AG04450 (cell line): ENCODE measurements around the gene TANK. TPM values are rescaled to one million over a fixed set of nuclear protein-coding genes. Genes with fewer than 3 reads are reported as not detected.
A peak's percentile ranks its signal among the peaks of the same experiment; 100 is the strongest.

Experiments
- CTCF ChIA-PET: fragments of 300-600, 350-600 bp; formaldehyde crosslinking; extraction: SDS; loops from one replicate; lab custom pipeline; 2022; ENCODE audit warnings: antibody characterized with exemption, inconsistent platforms; lab: Charles Lee
- POLR2A ChIA-PET: fragments of 350-600 bp; formaldehyde crosslinking; extraction: SDS; loops from one replicate; lab custom pipeline; 2021; ENCODE audit warnings: antibody characterized with exemption, inconsistent platforms; lab: Yijun Ruan, JAX
- DNase-seq: peaks from one replicate; pipeline ENCODE4 v3.0.0-alpha.2; 2011; ENCODE audit warnings: low read depth, low spot score
- H3K27ac ChIP-seq: one replicate; pipeline ENCODE4 v1.5.1; 2012; ENCODE audit warnings: low read depth, low read length, control low read depth
- H3K27me3 ChIP-seq: one replicate; pipeline ENCODE4 v1.6.0; 2012; ENCODE audit warnings: low read length; ENCODE audit not compliant: control insufficient read depth, insufficient read depth
- H3K4me3 ChIP-seq: 2 replicates; pipeline ENCODE4 v1.5.1; 2011; ENCODE audit warnings: mild to moderate bottlenecking, low read depth, low read length, control low read depth
- H3K9me3 ChIP-seq: 2 replicates; pipeline ENCODE4 v1.5.1; 2012; ENCODE audit warnings: low read length; ENCODE audit not compliant: control insufficient read depth, insufficient read depth
- CTCF ChIP-seq: IDR thresholded peaks from 2 replicates; pipeline ENCODE4 v1.5.1; 2011; ENCODE audit warnings: low read depth, low read length, control low read depth, inconsistent platforms
- polyA plus RNA-seq: library from polyadenylated mRNA; depleted of rRNA; stranded (reverse); fragments of >200 nt; gene quantifications from 2 replicates; pipeline ENCODE4 v1.2.3, GENCODE V29; 2011

The TANK gene
- polyA plus RNA-seq, 1 experiment, result 56.6 TPM

GRCh38 chr2:161199912-161200701 lies 39.9 kb downstream of the TANK start:
- TF ChIP-seq CTCF, result no peak
- H3K4me3 ChIP-seq, result no peak overlapping the region
- ChIA-PET CTCF (no interaction called here), POLR2A (no interaction called here)
- no peak for DNase-seq
- no peak overlapping the region for H3K27ac ChIP-seq
- H3K27me3 ChIP-seq, result no peaks in the 10 kb centered on the region
- no peaks in the 10 kb centered on the region for H3K9me3 ChIP-seq

GRCh38 chr2:161204846-161205245 lies 44.6 kb downstream of the TANK start:
- no peak for TF ChIP-seq CTCF
- POLR2A ChIA-PET, result no interaction called here
- CTCF ChIA-PET, result no interaction called here
- Histone ChIP-seq H3K27ac (peak overlapping the region; percentile 65), H3K4me3 (no peak overlapping the region), H3K27me3 (no peaks in the 10 kb centered on the region), H3K9me3 (no peaks in the 10 kb centered on the region)
- DNase-seq, result peak; percentile 7

GRCh38 chr2:161206471-161207032 lies 46.3 kb downstream of the TANK start:
- ChIA-PET CTCF (interaction anchor here (1.3 to 1.6 kb wide), 3 partner anchors 17 to 1092 kb away, joined by 3 to 4 read pairs (median 3); no protein-coding TSS in a partner anchor), POLR2A (no interaction called here)
- H3K27ac ChIP-seq, result no peak overlapping the region
- no peak overlapping the region for H3K4me3 ChIP-seq
- no peaks in the 10 kb centered on the region for H3K9me3 ChIP-seq
- no peaks in the 10 kb centered on the region for H3K27me3 ChIP-seq
- DNase-seq, result no peak
- no peak for TF ChIP-seq CTCF

GRCh38 chr2:161207941-161208340 lies 47.7 kb downstream of the TANK start:
- no peak for DNase-seq
- POLR2A ChIA-PET, result no interaction called here
- Histone ChIP-seq H3K27ac (no peak overlapping the region), H3K9me3 (no peaks in the 10 kb centered on the region), H3K4me3 (no peak overlapping the region), H3K27me3 (no peaks in the 10 kb centered on the region)
- CTCF ChIA-PET, result interaction anchor here (1.0 to 1.3 kb wide), 2 partner anchors 15 to 1090 kb away, joined by 3 to 4 read pairs; no protein-coding TSS in a partner anchor
- no peak for TF ChIP-seq CTCF
